T-cell (primary cell): ENCODE measurements around the gene PAX5. TPM values are rescaled to one million over a fixed set of nuclear protein-coding genes. Genes with fewer than 3 reads are reported as not detected.

Experiments
- ATAC-seq, 4 experiments: fragments of 200-7000 bp in 3 of 4; fragments of 150-1000 bp in 1 of 4; cut with Tn5 transposase; replicated peaks in 1 of 4; 1 replicate in 3 of 4; 2 replicates in 1 of 4; pipeline ENCODE4 v1.10.0; 2021; ENCODE audit warnings: moderate library complexity in 3 of 4, mild to moderate bottlenecking in 2 of 4, moderate number of reproducible peaks in 1 of 4
- CTCF ChIA-PET, 2 donors: fragments of 300-600 bp; sonication (Branson Sonifier 250); formaldehyde crosslinking; loops; one replicate each; lab custom pipeline; 2022; ENCODE audit warnings: antibody characterized with exemption in 2 of 2; lab: Charles Lee
- POLR2A ChIA-PET, 2 donors: fragments of 300-600 bp; sonication (Branson Sonifier 250); formaldehyde crosslinking; loops; one replicate each; lab custom pipeline; 2022; ENCODE audit warnings: antibody characterized with exemption in 2 of 2; lab: Charles Lee
- DNase-seq, 35 experiments: peaks; one replicate each; pipeline versions ENCODE4 v3.0.0 to v3.0.0-alpha.2; 2013 to 2023
- H3K27ac ChIP-seq: one replicate; pipeline ENCODE4 v1.5.1; 2013; ENCODE audit warnings: low read length
- H3K27me3 ChIP-seq, 2 experiments: replicated peaks in 1 of 2; 1 replicate in 1 of 2; 2 replicates in 1 of 2; pipeline versions ENCODE4 v1.6.1 to v1.7.0; 2013; ENCODE audit warnings: low read length in 1 of 2, mixed read lengths in 1 of 2; ENCODE audit not compliant: control insufficient read depth in 2 of 2, insufficient read depth in 2 of 2; ENCODE audit errors: extremely low read depth in 1 of 2
- H3K36me3 ChIP-seq, 2 donors: 1 replicate in 1 of 2; 2 replicates in 1 of 2; pipeline versions ENCODE4 v1.6.1 to v1.7.0; 2013; ENCODE audit warnings: low read length in 1 of 2; ENCODE audit not compliant: control insufficient read depth in 2 of 2, insufficient read depth in 1 of 2; ENCODE audit errors: extremely low read depth in 1 of 2
- H3K4me1 ChIP-seq, 2 experiments: 1 replicate in 1 of 2; 2 replicates in 1 of 2; pipeline versions ENCODE4 v1.6.1 to v1.7.0; 2013; ENCODE audit warnings: low read length in 2 of 2, mixed read lengths in 1 of 2; ENCODE audit not compliant: insufficient read depth in 2 of 2, control insufficient read depth in 1 of 2; ENCODE audit errors: extremely low read depth in 1 of 2
- H3K4me3 ChIP-seq, 2 donors: 1 replicate in 1 of 2; 2 replicates in 1 of 2; pipeline versions ENCODE4 v1.5.1 to v1.7.0; 2013; ENCODE audit warnings: mild to moderate bottlenecking in 2 of 2, low read length in 1 of 2, moderate library complexity in 1 of 2; ENCODE audit not compliant: control insufficient read depth in 1 of 2; ENCODE audit errors: extremely low read depth in 1 of 2
- H3K9me3 ChIP-seq: 2 replicates; pipeline ENCODE4 v1.7.0; 2013
- H3K27ac Mint-ChIP-seq, 2 donors: one replicate each; pipeline ENCODE4 v1.8.0; 2020 to 2021; ENCODE audit warnings: mild to moderate bottlenecking in 2 of 2, mixed read lengths in 2 of 2
- H3K27me3 Mint-ChIP-seq, 2 donors: one replicate each; pipeline ENCODE4 v1.8.0; 2021 to 2022; ENCODE audit warnings: mixed read lengths in 2 of 2
- H3K36me3 Mint-ChIP-seq: one replicate; pipeline ENCODE4 v1.8.0; 2021; ENCODE audit warnings: mixed read lengths
- H3K4me1 Mint-ChIP-seq, 3 donors: one replicate each; pipeline ENCODE4 v1.8.0; 2020 to 2022; ENCODE audit warnings: mixed read lengths in 3 of 3, mild to moderate bottlenecking in 1 of 3
- H3K4me3 Mint-ChIP-seq, 3 donors: one replicate each; pipeline ENCODE4 v1.8.0; 2020 to 2022; ENCODE audit warnings: mild to moderate bottlenecking in 3 of 3, mixed read lengths in 3 of 3, moderate library complexity in 3 of 3
- H3K9me3 Mint-ChIP-seq, 3 donors: one replicate each; pipeline ENCODE4 v1.8.0; 2020 to 2022; ENCODE audit warnings: mixed read lengths in 3 of 3
- WGBS: methylation state at CpG from one replicate; pipeline ENCODE4 v1.1.5; 2013; ENCODE audit warnings: missing lambda C conversion rate; ENCODE audit not compliant: insufficient coverage; 5-methylcytosine and 5-hydroxymethylcytosine counted together
- total RNA-seq, 35 experiments: library from RNA in 6 of 35; stranded (reverse) in 6 of 35; fragments of 120-200 nt in 1 of 35; gene quantifications; one replicate each; pipeline versions ENCODE4 v1.2.1 to v1.2.4 and lab custom pipeline; 2013 to 2026

Gene PAX5
- total RNA-seq, 5 donors from 2014 or later (not counting 1 experiment from before 2014, with no cell fraction given) = 1.7 to 12.4 (median 4.4) TPM

GRCh38 chr9:36815566-36816348 is 218.3 kb downstream of the PAX5 start:
- Mint-ChIP-seq H3K9me3 (no peaks in the 10 kb centered on the region), H3K36me3 (no peaks in the 10 kb centered on the region), H3K27me3 (peaks cover 40% of the 10 kb centered on the region in 2 donors), H3K4me1 (peaks cover 3 to 8% (median 5%) of the 10 kb centered on the region in 3 donors), H3K27ac (no peak overlapping the region), H3K4me3 (no peak overlapping the region)
- H3K4me3 ChIP-seq = no peak overlapping the region
- ATAC-seq (no peak), DNase-seq (no peak)
- no peaks in the 10 kb centered on the region for H3K9me3 ChIP-seq
- CTCF ChIA-PET = no interaction called here
- peaks cover 0 to 46% of the 10 kb centered on the region in 2 experiments for H3K27me3 ChIP-seq
- POLR2A ChIA-PET = no interaction called here
- H3K27ac ChIP-seq = no peak overlapping the region
- WGBS = 95% methylated on average over 5 of the region's 7 CpGs
- no peaks in the 10 kb centered on the region for H3K36me3 ChIP-seq
- H3K4me1 ChIP-seq = no peaks in the 10 kb centered on the region

DNA sequence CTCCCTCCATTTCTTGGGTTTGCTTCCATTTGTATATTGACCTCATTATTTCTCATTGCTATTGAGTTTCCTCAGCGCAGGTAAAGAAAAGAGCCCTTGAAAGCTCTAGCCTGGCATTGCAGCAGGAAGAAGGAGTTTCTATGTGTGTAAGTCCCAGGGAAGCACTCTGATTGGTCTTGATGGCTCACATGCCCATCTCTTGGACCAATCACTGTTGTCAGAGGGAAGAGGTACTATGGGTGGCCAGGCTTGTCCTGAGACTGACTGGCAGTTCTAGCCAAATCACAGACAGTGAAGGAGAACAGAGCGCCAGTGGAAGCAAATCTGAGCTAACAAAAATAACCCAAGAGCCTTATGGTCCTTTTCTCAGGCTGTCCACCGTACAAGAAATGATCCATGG is 219.0 kb downstream of the PAX5 start:
- H3K9me3 ChIP-seq = no peaks in the 10 kb centered on the region
- Mint-ChIP-seq H3K4me3 (no peak overlapping the region), H3K27me3 (peaks cover 37% of the 10 kb centered on the region in 2 donors), H3K27ac (no peak overlapping the region), H3K4me1 (peaks cover 3 to 8% (median 5%) of the 10 kb centered on the region in 3 donors), H3K36me3 (no peaks in the 10 kb centered on the region), H3K9me3 (no peaks in the 10 kb centered on the region)
- H3K27me3 ChIP-seq = peaks cover 0 to 39% of the 10 kb centered on the region in 2 experiments
- H3K36me3 ChIP-seq = no peaks in the 10 kb centered on the region
- ATAC-seq (no peak), DNase-seq (no peak)
- WGBS = no CpG with 5 or more reads among the region's 3 CpGs
- H3K27ac ChIP-seq = no peak overlapping the region
- no peaks in the 10 kb centered on the region for H3K4me1 ChIP-seq
- H3K4me3 ChIP-seq = no peak overlapping the region
- POLR2A ChIA-PET = no interaction called here
- CTCF ChIA-PET = no interaction called here

- H3K4me1 ChIP-seq = no peaks in the 10 kb centered on the region
- ATAC-seq (no peak), DNase-seq (no peak)
- peaks cover 23 to 24% of the 10 kb centered on the region in 2 donors for H3K27me3 Mint-ChIP-seq
- no peak overlapping the region for H3K27ac Mint-ChIP-seq
- ChIA-PET POLR2A (no interaction called here), CTCF (no interaction called here)
- no peak overlapping the region for H3K4me3 ChIP-seq
- no peaks in the 10 kb centered on the region for H3K36me3 Mint-ChIP-seq
- no peak overlapping the region for H3K4me3 Mint-ChIP-seq
- WGBS = 96% methylated on average over 4 of the region's 10 CpGs
- peaks cover 0 to 2% (median 0%) of the 10 kb centered on the region in 3 donors for H3K4me1 Mint-ChIP-seq
- no peaks in the 10 kb centered on the region for H3K36me3 ChIP-seq
- no peaks in the 10 kb centered on the region for H3K9me3 Mint-ChIP-seq
- no peaks in the 10 kb centered on the region for H3K9me3 ChIP-seq
- H3K27me3 ChIP-seq = peaks cover 0 to 20% of the 10 kb centered on the region in 2 experiments
- H3K27ac ChIP-seq = no peak overlapping the region
Observed at GRCh38 chr9:36813154-36813553, 220.9 kb downstream of the PAX5 start.

DNA sequence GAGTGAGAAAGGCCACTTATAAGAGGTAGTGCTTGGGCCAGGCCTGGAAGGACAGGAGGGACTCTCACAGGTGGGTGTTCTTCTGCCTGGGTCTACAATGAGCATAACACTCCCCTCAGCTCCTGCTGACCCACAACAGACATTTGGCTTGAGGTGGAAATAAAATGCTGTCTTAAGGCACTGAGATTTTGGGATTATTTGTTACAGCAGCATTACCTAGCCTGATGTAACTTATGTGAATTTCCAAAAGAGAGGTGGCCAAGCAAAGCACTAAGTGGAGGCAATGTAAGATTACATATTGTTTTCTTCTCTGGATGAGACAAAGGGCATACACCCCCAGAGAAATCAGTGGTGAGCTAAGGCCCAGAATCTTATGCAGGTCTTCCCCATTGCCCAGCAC is 221.5 kb downstream of the PAX5 start:
- no peaks in the 10 kb centered on the region for H3K36me3 Mint-ChIP-seq
- no peak overlapping the region for H3K27ac Mint-ChIP-seq
- ATAC-seq (no peak), DNase-seq (no peak)
- Histone ChIP-seq H3K4me1 (no peaks in the 10 kb centered on the region), H3K27me3 (peaks cover 0 to 15% of the 10 kb centered on the region in 2 experiments), H3K36me3 (no peaks in the 10 kb centered on the region), H3K9me3 (no peaks in the 10 kb centered on the region), H3K27ac (no peak overlapping the region), H3K4me3 (no peak overlapping the region)
- H3K4me3 Mint-ChIP-seq = no peak overlapping the region
- H3K4me1 Mint-ChIP-seq = peaks cover 0 to 4% (median 0%) of the 10 kb centered on the region in 3 donors
- H3K27me3 Mint-ChIP-seq = peaks cover 19 to 20% of the 10 kb centered on the region in 2 donors
- H3K9me3 Mint-ChIP-seq = no peaks in the 10 kb centered on the region
- CTCF ChIA-PET = no interaction called here
- POLR2A ChIA-PET = no interaction called here

DNA sequence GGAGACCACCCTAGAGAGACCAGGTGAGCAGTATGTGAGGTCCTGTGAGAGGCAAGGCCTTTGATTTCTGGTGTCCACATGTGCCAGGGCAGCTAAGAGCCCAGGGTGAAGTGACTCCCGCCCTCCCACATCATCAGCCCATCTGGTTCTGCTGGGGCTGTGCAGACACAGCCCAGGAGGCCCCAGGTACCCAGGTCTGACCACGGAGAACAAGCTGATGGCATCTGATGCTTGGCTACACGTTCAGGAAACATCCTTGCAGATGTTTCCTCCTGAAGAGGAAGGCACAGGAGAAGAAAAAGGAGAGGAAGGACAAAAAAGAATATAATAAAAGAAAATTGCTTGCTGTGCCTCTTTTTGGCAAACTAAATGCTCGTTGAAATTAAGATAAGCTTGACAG is 225.8 kb downstream of the PAX5 start:
- ChIA-PET POLR2A (no interaction called here), CTCF (no interaction called here)
- no peaks in the 10 kb centered on the region for H3K36me3 Mint-ChIP-seq
- ATAC-seq = no peak
- Histone ChIP-seq H3K9me3 (no peaks in the 10 kb centered on the region), H3K27me3 (peaks cover 0 to 3% of the 10 kb centered on the region in 2 experiments), H3K27ac (no peak overlapping the region), H3K4me3 (no peak overlapping the region), H3K4me1 (no peaks in the 10 kb centered on the region), H3K36me3 (no peaks in the 10 kb centered on the region)
- H3K27ac Mint-ChIP-seq = no peak overlapping the region
- H3K27me3 Mint-ChIP-seq = peaks cover 0 to 3% of the 10 kb centered on the region in 2 donors
- no peak for DNase-seq
- H3K4me1 Mint-ChIP-seq = peaks cover 0 to 4% (median 0%) of the 10 kb centered on the region in 3 donors
- no peaks in the 10 kb centered on the region for H3K9me3 Mint-ChIP-seq
- H3K4me3 Mint-ChIP-seq = no peak overlapping the region
- 13% methylated on average over 2 of the region's 4 CpGs for WGBS

DNA sequence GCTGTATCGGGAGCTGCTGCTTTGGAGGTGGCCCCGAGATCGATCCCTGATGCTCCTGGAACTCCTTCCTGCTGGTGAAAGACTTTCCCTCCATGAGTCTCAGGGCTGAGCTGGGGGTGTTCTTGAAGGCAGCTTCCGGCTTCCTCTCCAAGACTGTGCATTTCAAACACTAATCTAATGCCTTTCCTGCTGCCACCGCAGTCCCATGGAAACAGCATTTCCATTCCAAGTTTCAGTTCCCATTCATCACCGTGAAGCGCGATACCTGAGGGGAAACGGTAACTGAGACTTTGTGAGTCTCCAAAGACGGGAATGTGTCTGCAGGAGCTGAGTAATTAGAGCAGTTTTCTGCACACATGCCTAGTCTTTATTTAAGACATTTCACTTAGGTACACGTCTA is 230.1 kb downstream of the PAX5 start:
- Histone ChIP-seq H3K27me3 (peaks cover 0 to 28% of the 10 kb centered on the region in 2 experiments), H3K9me3 (no peaks in the 10 kb centered on the region), H3K36me3 (no peaks in the 10 kb centered on the region), H3K4me1 (no peaks in the 10 kb centered on the region), H3K4me3 (no peak overlapping the region), H3K27ac (no peak overlapping the region)
- DNase-seq (no peak), ATAC-seq (no peak)
- Mint-ChIP-seq H3K4me1 (peaks cover 0 to 4% (median 0%) of the 10 kb centered on the region in 3 donors), H3K36me3 (no peaks in the 10 kb centered on the region), H3K27ac (no peak overlapping the region), H3K9me3 (no peaks in the 10 kb centered on the region), H3K27me3 (peaks cover 17 to 24% of the 10 kb centered on the region in 2 donors), H3K4me3 (no peak overlapping the region)
- ChIA-PET POLR2A (interaction anchor here in 1 of 2 donors (0.6 kb wide), 1 partner anchor 36 kb away, joined by 3 read pairs; no protein-coding TSS in a partner anchor), CTCF (no interaction called here)
- WGBS = 78% methylated on average over 7 of the region's 11 CpGs
